Astrocyte of the spinal cord (primary cell): ENCODE measurements around the gene VTN.

Experiments
- DNase-seq: peaks from one replicate; pipeline ENCODE4 v3.0.0; 2011; ENCODE audit warnings: low read depth, low spot score
- H3K4me3 ChIP-seq: 2 replicates; pipeline ENCODE4 v1.5.1; 2011; ENCODE audit warnings: low read depth, mild to moderate bottlenecking, low read length, moderate library complexity
- CTCF ChIP-seq: IDR thresholded peaks from 2 replicates; pipeline ENCODE4 v1.5.1; 2012; ENCODE audit warnings: low read depth, mild to moderate bottlenecking, low read length, inconsistent platforms
- in situ Hi-C: cut with HindIII; loops from 2 replicates; pipeline ENCODE4 v1.10.0; 2017; ENCODE audit warnings: low sequenced_read_pairs

VTN gene

GRCh38 chr17:28370035-28370743, at the start of gene VTN:
VTN (minus strand) TSS chr17:28370307; CDS start chr17:28370203, 104 bp downstream.
- no peak for TF ChIP-seq CTCF
- in situ Hi-C loops, result no loop called here
- DNase-seq, result no peak

GRCh38 chr17:28416703-28417311, 46.7 kb upstream of the VTN start:
- in situ Hi-C loops, result no loop called here
- peak; percentile 43 for DNase-seq
- peak; percentile 78 for TF ChIP-seq CTCF
- no peak overlapping the region for H3K4me3 ChIP-seq

More at GRCh38 chr17:28370035-28370743, at the start of gene VTN:
- H3K4me3 ChIP-seq, result peak within 1 kb of the TSS; percentile 60

GRCh38 chr17:28415886-28416285, 45.8 kb upstream of the VTN start:
- no peak for DNase-seq
- in situ Hi-C loops, result no loop called here
- no peak overlapping the region for H3K4me3 ChIP-seq
- TF ChIP-seq CTCF, result no peak

- no peak for DNase-seq
- TF ChIP-seq CTCF, result no peak
- in situ Hi-C loops, result no loop called here
- no peak overlapping the region for H3K4me3 ChIP-seq
Measured at GRCh38 chr17:28413804-28414203, 43.7 kb upstream of the VTN start.

GRCh38 chr17:28412099-28412498, 42.0 kb upstream of the VTN start:
- no peak for DNase-seq
- H3K4me3 ChIP-seq, result no peak overlapping the region
- in situ Hi-C loops, result no loop called here
- TF ChIP-seq CTCF, result no peak

- H3K4me3 ChIP-seq, result no peak overlapping the region
- no peak for TF ChIP-seq CTCF
- DNase-seq, result no peak
- in situ Hi-C loops, result no loop called here
Measured at GRCh38 chr17:28407974-28408306, 37.8 kb upstream of the VTN start.
